HFFc6 (cell line): ENCODE results near the gene CDC25B. TPM values are rescaled to one million over a fixed set of nuclear protein-coding genes. Genes with fewer than 3 reads are reported as not detected.

Source experiments
- DNase-seq: peaks from one replicate; pipeline ENCODE4 v3.0.0-alpha.2; 2018
- H3K27ac Mint-ChIP-seq: 2 replicates; pipeline ENCODE4 v1.8.0; 2020; ENCODE audit warnings: mild to moderate bottlenecking, mixed read lengths
- H3K27me3 Mint-ChIP-seq: 2 replicates; pipeline ENCODE4 v1.8.0; 2021; ENCODE audit warnings: mild to moderate bottlenecking, moderate library complexity, mixed read lengths; ENCODE audit not compliant: insufficient read depth
- H3K36me3 Mint-ChIP-seq: 2 replicates; pipeline ENCODE4 v1.8.0; 2021; ENCODE audit warnings: low read depth, mixed read lengths
- H3K4me1 Mint-ChIP-seq: 2 replicates; pipeline ENCODE4 v1.8.0; 2020; ENCODE audit warnings: low read depth, mixed read lengths
- H3K4me3 Mint-ChIP-seq: 2 replicates; pipeline ENCODE4 v1.8.0; 2020; ENCODE audit warnings: mild to moderate bottlenecking, moderate library complexity, mixed read lengths
- H3K9me3 Mint-ChIP-seq: 2 replicates; pipeline ENCODE4 v1.8.0; 2020; ENCODE audit warnings: mild to moderate bottlenecking, mixed read lengths
- total RNA-seq, 6 experiments: library from RNA; stranded (reverse); fragmentation: NEBNext Ultra II Directional; extraction: Animal tissue kit (Norgen Biotek cat#: 25700); gene quantifications; 2 replicates in 1 of 6; 3 replicates in 5 of 6; pipeline ENCODE4 v1.2.3, GENCODE V29; 2021
- TF ChIP-seq, protein P1 (sequence below): fragments of 200-600 bp; sonication (generic); IDR thresholded peaks from 2 replicates; pipeline ENCODE4 v1.5.0; 2021; ENCODE audit warnings: antibody characterized with exemption, mild to moderate bottlenecking

CDC25B gene
- total RNA-seq, 6 experiments from 2014 or later, result 44.9 to 92.6 (median 84.5) TPM

DNA sequence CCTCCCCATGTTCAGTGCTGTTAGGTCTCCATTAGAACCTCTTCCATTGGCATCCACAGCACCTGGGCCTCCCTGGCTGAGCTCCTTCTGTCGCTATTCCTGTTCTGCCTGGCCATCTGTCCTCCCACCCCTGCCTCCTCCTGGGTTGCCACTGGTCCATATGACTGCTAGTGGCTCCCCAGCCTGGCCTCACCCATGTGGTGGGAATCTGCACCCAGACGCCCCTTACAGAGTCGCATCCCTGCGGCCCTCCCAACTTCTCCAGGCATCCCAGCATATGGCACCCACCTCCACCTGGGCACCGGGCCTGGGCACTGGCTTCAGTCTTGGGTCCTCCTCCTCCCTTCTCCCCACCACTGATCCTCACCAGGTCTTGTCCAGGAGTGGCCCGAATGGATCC, 7.7 kb downstream of the CDC25B start:
- Mint-ChIP-seq H3K4me1 (peaks cover 74% of the 10 kb centered on the region), H3K4me3 (no peak overlapping the region), H3K27me3 (peaks cover 10% of the 10 kb centered on the region; the same call in 1 of the 2 replicates), H3K9me3 (0 out of 2 replicates have a peak, but pooled peaks cover 4% of the 10 kb centered on the region), H3K27ac (peak overlapping the region; percentile 75), H3K36me3 (peaks cover 50% of the 10 kb centered on the region)
- DNase-seq, result no peak
- TF ChIP-seq, protein P1, sequence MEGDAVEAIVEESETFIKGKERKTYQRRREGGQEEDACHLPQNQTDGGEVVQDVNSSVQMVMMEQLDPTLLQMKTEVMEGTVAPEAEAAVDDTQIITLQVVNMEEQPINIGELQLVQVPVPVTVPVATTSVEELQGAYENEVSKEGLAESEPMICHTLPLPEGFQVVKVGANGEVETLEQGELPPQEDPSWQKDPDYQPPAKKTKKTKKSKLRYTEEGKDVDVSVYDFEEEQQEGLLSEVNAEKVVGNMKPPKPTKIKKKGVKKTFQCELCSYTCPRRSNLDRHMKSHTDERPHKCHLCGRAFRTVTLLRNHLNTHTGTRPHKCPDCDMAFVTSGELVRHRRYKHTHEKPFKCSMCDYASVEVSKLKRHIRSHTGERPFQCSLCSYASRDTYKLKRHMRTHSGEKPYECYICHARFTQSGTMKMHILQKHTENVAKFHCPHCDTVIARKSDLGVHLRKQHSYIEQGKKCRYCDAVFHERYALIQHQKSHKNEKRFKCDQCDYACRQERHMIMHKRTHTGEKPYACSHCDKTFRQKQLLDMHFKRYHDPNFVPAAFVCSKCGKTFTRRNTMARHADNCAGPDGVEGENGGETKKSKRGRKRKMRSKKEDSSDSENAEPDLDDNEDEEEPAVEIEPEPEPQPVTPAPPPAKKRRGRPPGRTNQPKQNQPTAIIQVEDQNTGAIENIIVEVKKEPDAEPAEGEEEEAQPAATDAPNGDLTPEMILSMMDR, result no peak

DNA sequence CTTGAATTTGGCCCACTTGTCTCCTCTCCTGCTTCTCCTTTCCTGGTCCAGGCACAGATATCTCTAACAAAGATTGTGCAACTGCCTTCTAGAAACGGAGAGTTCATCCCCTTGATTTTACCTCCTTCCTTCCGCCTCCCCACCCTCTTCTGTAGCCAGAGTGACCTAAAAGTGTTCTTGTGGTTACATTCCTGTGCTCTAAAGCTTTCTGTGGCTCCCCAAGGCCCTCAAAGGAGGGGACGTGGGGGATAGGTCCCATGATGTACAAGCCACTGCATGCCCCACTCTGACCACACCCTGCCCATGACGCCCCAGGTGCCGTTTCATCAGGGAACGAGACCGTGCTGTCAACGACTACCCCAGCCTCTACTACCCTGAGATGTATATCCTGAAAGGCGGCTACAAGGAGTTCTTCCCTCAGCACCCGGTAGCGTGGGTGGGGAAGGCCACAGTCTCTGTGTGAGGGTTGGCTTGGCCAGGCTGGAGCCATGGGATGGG, 8.2 kb downstream of the CDC25B start:
- 0 out of 2 replicates have a peak, but pooled peaks cover 4% of the 10 kb centered on the region for H3K9me3 Mint-ChIP-seq

DNA sequence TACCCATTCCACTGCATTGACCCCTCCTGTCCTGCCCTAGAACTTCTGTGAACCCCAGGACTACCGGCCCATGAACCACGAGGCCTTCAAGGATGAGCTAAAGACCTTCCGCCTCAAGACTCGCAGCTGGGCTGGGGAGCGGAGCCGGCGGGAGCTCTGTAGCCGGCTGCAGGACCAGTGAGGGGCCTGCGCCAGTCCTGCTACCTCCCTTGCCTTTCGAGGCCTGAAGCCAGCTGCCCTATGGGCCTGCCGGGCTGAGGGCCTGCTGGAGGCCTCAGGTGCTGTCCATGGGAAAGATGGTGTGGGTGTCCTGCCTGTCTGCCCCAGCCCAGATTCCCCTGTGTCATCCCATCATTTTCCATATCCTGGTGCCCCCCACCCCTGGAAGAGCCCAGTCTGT, 8.7 kb downstream of the CDC25B start:
- Mint-ChIP-seq H3K4me1 (peaks cover 65% of the 10 kb centered on the region), H3K36me3 (peaks cover 44% of the 10 kb centered on the region)
- TF ChIP-seq, protein P1, result no peak

More for the DNA sequence above, 8.2 kb downstream of the CDC25B start:
- Mint-ChIP-seq H3K4me3 (no peak overlapping the region), H3K36me3 (peaks cover 46% of the 10 kb centered on the region), H3K27ac (peak overlapping the region; percentile 75), H3K4me1 (peaks cover 69% of the 10 kb centered on the region), H3K27me3 (peaks cover 7% of the 10 kb centered on the region; the same call in 1 of the 2 replicates)
- no peak for DNase-seq
- TF ChIP-seq, protein P1, result no peak

DNA sequence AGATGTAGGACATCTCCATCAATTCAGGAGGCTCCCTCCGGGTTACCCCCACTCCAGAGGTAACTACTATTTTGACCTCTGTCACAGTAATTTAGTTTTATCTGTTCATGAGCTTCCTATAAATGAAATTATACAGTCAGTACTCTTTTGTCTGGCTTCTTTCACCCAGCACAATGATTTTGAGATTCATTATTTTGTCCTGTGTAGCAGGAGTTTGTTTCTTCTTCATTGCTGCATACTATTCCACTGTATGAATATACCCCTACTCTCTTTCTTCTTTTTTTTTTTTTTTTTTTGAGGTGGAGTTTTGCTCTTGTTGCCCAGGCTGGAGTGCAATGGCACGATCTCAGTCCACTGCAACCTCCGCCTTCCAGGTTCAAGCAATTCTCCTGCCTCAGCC, 12.4 kb downstream of the CDC25B start:
- Mint-ChIP-seq H3K27ac (peak overlapping the region; percentile 94), H3K9me3 (0 out of 2 replicates have a peak, but pooled peaks cover 4% of the 10 kb centered on the region), H3K36me3 (peaks cover 36% of the 10 kb centered on the region), H3K4me1 (peaks cover 83% of the 10 kb centered on the region), H3K4me3 (peak overlapping the region; percentile 72), H3K27me3 (peaks cover 8% of the 10 kb centered on the region; the same call in 1 of the 2 replicates)
- TF ChIP-seq, protein P1, result no peak
- DNase-seq, result no peak

More for the DNA sequence above, 8.7 kb downstream of the CDC25B start:
- H3K27ac Mint-ChIP-seq, result peak overlapping the region; percentile 94
- no peak for DNase-seq
- 0 out of 2 replicates have a peak, but pooled peaks cover 4% of the 10 kb centered on the region for H3K9me3 Mint-ChIP-seq
- no peak overlapping the region for H3K4me3 Mint-ChIP-seq
- peaks cover 7% of the 10 kb centered on the region; the same call in 1 of the 2 replicates for H3K27me3 Mint-ChIP-seq

DNA sequence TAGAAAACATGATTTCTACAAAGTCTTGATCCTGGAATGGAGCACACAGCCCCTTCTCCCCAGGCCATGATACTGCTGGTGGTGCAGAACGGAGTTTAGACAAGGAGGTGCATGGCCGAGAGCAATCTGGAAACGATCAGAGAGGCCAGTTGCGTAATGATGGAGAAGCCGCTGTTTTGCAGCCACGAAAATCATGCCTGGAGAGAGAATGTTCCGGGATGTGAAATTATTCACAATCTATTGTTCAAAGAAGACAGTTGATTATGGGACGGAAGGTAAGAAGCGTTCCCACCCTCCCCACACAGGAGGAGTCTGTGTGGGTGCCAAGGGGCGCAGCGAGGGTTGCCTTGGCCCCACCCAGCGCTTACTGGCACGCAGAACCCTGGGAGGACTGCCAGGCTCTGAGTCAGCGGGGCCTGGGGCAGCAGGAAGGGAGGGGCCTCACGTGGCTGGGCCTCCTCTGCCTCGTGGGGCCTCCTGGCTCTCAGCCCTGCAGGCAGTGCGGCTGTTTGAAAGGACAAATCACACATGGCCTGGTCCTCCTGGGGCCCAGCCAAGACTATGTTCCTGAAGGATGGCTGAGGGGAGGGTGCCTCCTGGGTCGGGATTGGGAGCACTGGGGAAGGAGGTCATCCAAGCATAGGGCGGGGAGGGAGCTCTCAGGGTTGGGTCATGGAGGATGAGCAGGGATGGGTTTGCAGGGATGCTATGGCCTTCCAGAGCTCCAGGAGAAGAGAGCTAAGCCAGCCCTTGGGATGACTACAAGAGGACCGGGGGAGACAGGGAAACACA, 15.6 kb downstream of the CDC25B start:
- 0 out of 2 replicates have a peak, but pooled peaks cover 4% of the 10 kb centered on the region for H3K9me3 Mint-ChIP-seq
- peaks cover 7% of the 10 kb centered on the region; the same call in 1 of the 2 replicates for H3K27me3 Mint-ChIP-seq
- peak; percentile 98 for DNase-seq
- H3K36me3 Mint-ChIP-seq, result peaks cover 10% of the 10 kb centered on the region; the same call in 1 of the 2 replicates
- TF ChIP-seq, protein P1, result no peak
- H3K27ac Mint-ChIP-seq, result peak overlapping the region; percentile 99
- H3K4me3 Mint-ChIP-seq, result peak overlapping the region; percentile 90
- H3K4me1 Mint-ChIP-seq, result peaks cover 55% of the 10 kb centered on the region
